Thoracic aorta (tissue), 2 donors: ENCODE results near the gene ERN1. TPM values are rescaled to one million over a fixed set of nuclear protein-coding genes. Genes with fewer than 3 reads are reported as not detected.

Experiments used
- ATAC-seq: fragments of 150-250 bp; one replicate; pipeline ENCODE4 v1.8.0; 2017; ENCODE audit warnings: low read depth; ENCODE audit not compliant: insufficient number of reproducible peaks, low FRiP score
- DNase-seq: peaks from one replicate; pipeline ENCODE4 v3.0.0-alpha.2; 2020; ENCODE audit warnings: low spot score
- H3K27ac ChIP-seq, 2 donors: fragments of 200-600 bp; sonication (generic); 1 replicate in 1 of 2; 2 replicates in 1 of 2; pipeline ENCODE4 v1.5.1; 2016; ENCODE audit warnings: mild to moderate bottlenecking in 2 of 2, moderate library complexity in 2 of 2
- H3K27me3 ChIP-seq: fragments of 200-600 bp; sonication (generic); replicated peaks from 2 replicates; pipeline ENCODE4 v1.6.0; 2016; ENCODE audit warnings: mild to moderate bottlenecking; ENCODE audit not compliant: insufficient read depth
- H3K36me3 ChIP-seq: fragments of 200-600 bp; sonication (generic); one replicate; pipeline ENCODE4 v1.5.1; 2016
- H3K4me1 ChIP-seq, 2 donors: fragments of 200-600 bp; sonication (generic); 1 replicate in 1 of 2; 2 replicates in 1 of 2; pipeline versions ENCODE4 v1.5.1 to v1.6.0; 2016; ENCODE audit warnings: low read depth in 2 of 2, mild to moderate bottlenecking in 1 of 2; ENCODE audit not compliant: control insufficient read depth in 1 of 2
- H3K4me3 ChIP-seq: fragments of 200-600 bp; sonication (generic); 2 replicates; pipeline ENCODE4 v1.5.1; 2016; ENCODE audit warnings: mild to moderate bottlenecking
- H3K9me3 ChIP-seq: fragments of 200-600 bp; sonication (generic); 2 replicates; pipeline ENCODE4 v1.5.1; 2016
- CTCF ChIP-seq: fragments of 200-600 bp; sonication (generic); IDR thresholded peaks from one replicate; pipeline ENCODE4 v1.5.1; 2019; ENCODE audit warnings: antibody characterized with exemption
- total RNA-seq, 2 donors: library from RNA; depleted of rRNA; stranded (reverse); fragments of >200 nt; gene quantifications; one replicate each; pipeline versions ENCODE4 v1.1.0 to v1.2.3, GENCODE V29; 2016

ERN1 gene
- total RNA-seq, 2 donors from 2014 or later = 13.0 to 22.7 TPM

- ATAC-seq = no peak
- no peak for DNase-seq
- peaks cover 24 to 58% of the 10 kb centered on the region in 2 donors for H3K4me1 ChIP-seq
- H3K27me3 ChIP-seq = no peaks in the 10 kb centered on the region
- TF ChIP-seq CTCF = no peak
- no peaks in the 10 kb centered on the region for H3K9me3 ChIP-seq
- H3K36me3 ChIP-seq = no peaks in the 10 kb centered on the region
- H3K27ac ChIP-seq = peak overlapping the region; percentile 36 to 60
- no peak overlapping the region for H3K4me3 ChIP-seq
Observed at GRCh38 chr17:64156670-64157069, 26.7 kb upstream of the ERN1 start.

- no peak for TF ChIP-seq CTCF
- Histone ChIP-seq H3K27ac (peak overlapping the region; percentile 36 to 60), H3K9me3 (no peaks in the 10 kb centered on the region), H3K4me1 (peaks cover 24 to 65% of the 10 kb centered on the region in 2 donors), H3K27me3 (no peaks in the 10 kb centered on the region), H3K36me3 (no peaks in the 10 kb centered on the region), H3K4me3 (no peak overlapping the region)
- no peak for ATAC-seq
- DNase-seq = no peak
Observed at GRCh38 chr17:64155751-64156544, 26.0 kb upstream of the ERN1 start.

- Histone ChIP-seq H3K4me1 (peaks cover 24 to 74% of the 10 kb centered on the region in 2 donors), H3K36me3 (no peaks in the 10 kb centered on the region), H3K4me3 (no peak overlapping the region), H3K9me3 (no peaks in the 10 kb centered on the region), H3K27me3 (no peaks in the 10 kb centered on the region), H3K27ac (peak overlapping the region in 1 of 2 donors; percentile 60)
- no peak for TF ChIP-seq CTCF
- DNase-seq (no peak), ATAC-seq (no peak)
Observed at GRCh38 chr17:64155129-64155528, 25.2 kb upstream of the ERN1 start.

GRCh38 chr17:64154717-64155116 lies 24.8 kb upstream of the ERN1 start:
- ATAC-seq (no peak), DNase-seq (no peak)
- H3K27ac ChIP-seq = no peak overlapping the region
- peaks cover 24 to 78% of the 10 kb centered on the region in 2 donors for H3K4me1 ChIP-seq
- no peak for TF ChIP-seq CTCF
- H3K4me3 ChIP-seq = no peak overlapping the region
- H3K36me3 ChIP-seq = no peaks in the 10 kb centered on the region
- no peaks in the 10 kb centered on the region for H3K9me3 ChIP-seq
- no peaks in the 10 kb centered on the region for H3K27me3 ChIP-seq

GRCh38 chr17:64154313-64154695 lies 24.4 kb upstream of the ERN1 start:
- H3K27me3 ChIP-seq = no peaks in the 10 kb centered on the region
- TF ChIP-seq CTCF = no peak
- no peak overlapping the region for H3K4me3 ChIP-seq
- peak overlapping the region; percentile 4 to 24 for H3K27ac ChIP-seq
- DNase-seq (no peak), ATAC-seq (no peak)
- no peaks in the 10 kb centered on the region for H3K36me3 ChIP-seq
- peaks cover 24 to 78% of the 10 kb centered on the region in 2 donors for H3K4me1 ChIP-seq
- H3K9me3 ChIP-seq = no peaks in the 10 kb centered on the region
